Muscle layer of duodenum (tissue), 2 donors: ENCODE data around the gene TBC1D9.
A peak's percentile ranks its signal among the peaks of the same experiment; 100 is the strongest.
"Not testable (repeated sequence)": the region's sequence is repeated elsewhere in the genome, so short reads cannot be mapped to it uniquely, and the experiment has no call there.

Experiments
- H3K27ac ChIP-seq: one replicate; pipeline ENCODE4 v1.7.0; 2013; ENCODE audit warnings: mild to moderate bottlenecking, low read length
- H3K27me3 ChIP-seq: one replicate; pipeline ENCODE4 v1.7.0; 2013; ENCODE audit warnings: low read depth, mild to moderate bottlenecking, control low read depth, low read length
- H3K36me3 ChIP-seq, 2 donors: one replicate each; pipeline ENCODE4 v1.7.0; 2013; ENCODE audit warnings: low read length in 2 of 2, control low read depth in 1 of 2, mild to moderate bottlenecking in 1 of 2; ENCODE audit not compliant: insufficient read depth in 2 of 2, control insufficient read depth in 1 of 2
- H3K4me1 ChIP-seq, 2 donors: one replicate each; pipeline ENCODE4 v1.7.0; 2013; ENCODE audit warnings: low read length in 2 of 2, mild to moderate bottlenecking in 2 of 2, control low read depth in 1 of 2, moderate library complexity in 1 of 2; ENCODE audit not compliant: insufficient read depth in 2 of 2, control insufficient read depth in 1 of 2
- H3K4me3 ChIP-seq, 2 donors: one replicate each; pipeline ENCODE4 v1.7.0; 2013; ENCODE audit warnings: low read length in 2 of 2, low read depth in 1 of 2, mild to moderate bottlenecking in 1 of 2
- H3K9me3 ChIP-seq, 2 donors: one replicate each; pipeline ENCODE4 v1.7.0; 2013; ENCODE audit warnings: low read length in 2 of 2, control low read depth in 1 of 2, mild to moderate bottlenecking in 1 of 2; ENCODE audit not compliant: control insufficient read depth in 1 of 2
- donor health status: healthy.

TBC1D9 gene

GRCh38 chr4:140753329-140753728 lies 2.9 kb downstream of the TBC1D9 start:
- no peak overlapping the region for H3K27ac ChIP-seq
- H3K4me1 ChIP-seq = no peaks in the 10 kb centered on the region
- no peaks in the 10 kb centered on the region for H3K9me3 ChIP-seq
- no peaks in the 10 kb centered on the region for H3K27me3 ChIP-seq
- H3K36me3 ChIP-seq = no peaks in the 10 kb centered on the region
- no peak overlapping the region for H3K4me3 ChIP-seq

DNA sequence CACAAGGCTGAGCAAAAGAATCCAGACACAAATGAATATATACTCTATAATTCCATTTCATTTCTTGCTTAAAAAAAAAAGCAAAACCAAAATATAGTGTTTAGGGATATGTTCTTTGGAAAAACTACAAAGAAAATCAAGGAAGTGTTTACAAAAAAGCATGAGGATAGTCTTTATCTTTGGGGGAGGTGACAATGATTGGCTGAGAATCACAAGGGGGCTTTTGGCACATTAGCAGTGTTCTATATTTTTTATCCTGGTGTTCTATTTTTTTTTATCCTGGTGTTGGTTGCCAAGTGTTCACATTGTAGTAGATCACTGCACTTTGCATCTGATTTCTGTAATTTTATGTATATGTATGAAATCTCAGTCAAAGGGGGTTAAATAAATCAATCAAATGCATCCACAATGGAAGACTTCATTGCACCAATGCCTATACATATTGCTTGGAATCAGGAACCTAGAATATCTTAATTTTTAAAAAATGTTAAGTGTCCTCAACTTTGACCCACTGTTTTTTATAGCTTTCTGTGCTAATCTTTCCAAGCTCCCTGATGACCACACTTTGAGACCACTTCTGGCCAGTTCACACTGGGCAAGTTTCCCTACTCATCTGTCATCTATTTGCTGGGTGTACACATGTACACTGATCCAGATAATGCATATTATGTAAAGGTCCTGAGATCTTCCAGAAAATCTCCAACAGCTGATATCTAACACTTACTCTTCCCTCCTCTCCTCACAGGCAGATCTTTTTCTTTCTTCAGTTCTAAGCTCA lies 3.7 kb downstream of the TBC1D9 start:
- H3K27me3 ChIP-seq = no peaks in the 10 kb centered on the region
- H3K4me1 ChIP-seq = no peaks in the 10 kb centered on the region
- H3K27ac ChIP-seq = no peak overlapping the region
- no peaks in the 10 kb centered on the region for H3K36me3 ChIP-seq
- H3K4me3 ChIP-seq = peak overlapping the region in 1 of 2 donors; percentile 26
- no peaks in the 10 kb centered on the region for H3K9me3 ChIP-seq

DNA sequence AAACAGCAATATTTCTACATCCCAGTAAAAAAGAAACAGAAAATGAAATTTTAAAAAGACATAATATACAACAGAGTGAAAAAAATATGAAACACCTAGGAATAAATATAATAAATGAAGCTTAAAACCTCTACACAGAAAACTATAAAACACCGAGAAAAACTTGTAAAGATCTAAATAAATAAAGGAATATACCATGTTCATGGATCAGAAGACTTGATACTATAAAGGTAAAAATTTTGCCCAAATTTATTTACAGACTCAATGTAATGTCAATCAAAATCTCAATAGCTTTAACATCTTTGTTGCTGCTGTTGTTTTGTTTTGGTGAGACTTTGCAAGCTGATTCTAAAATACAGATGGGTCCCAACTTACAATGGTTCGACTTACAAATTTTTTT lies 5.7 kb downstream of the TBC1D9 start:
- Histone ChIP-seq H3K27ac (no peak overlapping the region), H3K27me3 (no peaks in the 10 kb centered on the region), H3K36me3 (no peaks in the 10 kb centered on the region), H3K4me1 (no peaks in the 10 kb centered on the region), H3K4me3 (no peak overlapping the region), H3K9me3 (no peaks in the 10 kb centered on the region)

DNA sequence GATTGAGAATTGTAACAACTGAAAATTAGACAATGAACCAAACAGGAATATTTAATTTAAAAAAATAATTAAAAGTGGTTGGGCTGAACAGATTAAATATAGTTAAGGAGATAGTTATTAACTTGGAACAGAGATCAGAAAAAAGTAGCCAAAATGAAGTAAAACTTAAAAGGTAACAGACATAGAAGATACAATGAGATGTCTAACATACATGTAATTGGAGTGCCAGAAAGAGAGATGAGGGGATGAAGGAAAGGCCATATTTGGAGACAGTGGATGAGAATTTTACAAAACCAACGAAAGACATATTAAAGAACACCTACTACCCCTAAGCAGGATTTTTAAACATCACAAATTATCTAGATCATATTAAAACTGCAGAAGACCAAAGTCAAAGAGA lies 8.0 kb downstream of the TBC1D9 start:
- Histone ChIP-seq H3K9me3 (no peaks in the 10 kb centered on the region), H3K4me1 (peaks cover 0 to 7% of the 10 kb centered on the region in 2 donors), H3K27me3 (no peaks in the 10 kb centered on the region), H3K27ac (no peak overlapping the region), H3K4me3 (no peak overlapping the region), H3K36me3 (no peaks in the 10 kb centered on the region)

- H3K27me3 ChIP-seq, H3K9me3 ChIP-seq, H3K27ac ChIP-seq, H3K4me3 ChIP-seq, H3K36me3 ChIP-seq: not testable (repeated sequence)
- H3K4me1 ChIP-seq = peaks cover 0 to 11% of the 10 kb centered on the region in 2 donors
These were observed 9.6 kb downstream of the TBC1D9 start for GRCh38 chr4:140746546-140746945.

DNA sequence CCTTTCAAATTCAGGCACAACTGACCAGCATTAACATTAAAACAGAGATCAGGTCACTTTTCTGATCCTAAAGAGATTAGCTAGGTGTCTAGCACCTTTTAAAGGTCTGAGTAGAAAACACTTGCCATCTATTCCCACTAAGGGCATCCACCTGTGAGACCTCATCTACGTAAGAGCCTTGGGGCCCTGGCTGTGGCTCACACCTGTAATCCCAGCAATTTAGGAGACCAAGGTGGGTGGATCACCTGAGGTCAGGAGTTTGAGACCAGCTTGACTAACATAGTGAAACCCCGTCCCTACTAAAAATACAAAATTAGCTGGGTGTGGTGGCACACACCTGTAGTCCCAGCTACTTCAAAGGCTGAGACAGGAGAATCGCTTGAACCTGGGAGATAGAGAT lies 11.8 kb downstream of the TBC1D9 start:
- no peak overlapping the region for H3K27ac ChIP-seq
- H3K36me3 ChIP-seq = no peaks in the 10 kb centered on the region
- H3K27me3 ChIP-seq = no peaks in the 10 kb centered on the region
- H3K4me1 ChIP-seq = peaks cover 7 to 18% of the 10 kb centered on the region in 2 donors
- no peaks in the 10 kb centered on the region for H3K9me3 ChIP-seq
- H3K4me3 ChIP-seq = no peak overlapping the region

DNA sequence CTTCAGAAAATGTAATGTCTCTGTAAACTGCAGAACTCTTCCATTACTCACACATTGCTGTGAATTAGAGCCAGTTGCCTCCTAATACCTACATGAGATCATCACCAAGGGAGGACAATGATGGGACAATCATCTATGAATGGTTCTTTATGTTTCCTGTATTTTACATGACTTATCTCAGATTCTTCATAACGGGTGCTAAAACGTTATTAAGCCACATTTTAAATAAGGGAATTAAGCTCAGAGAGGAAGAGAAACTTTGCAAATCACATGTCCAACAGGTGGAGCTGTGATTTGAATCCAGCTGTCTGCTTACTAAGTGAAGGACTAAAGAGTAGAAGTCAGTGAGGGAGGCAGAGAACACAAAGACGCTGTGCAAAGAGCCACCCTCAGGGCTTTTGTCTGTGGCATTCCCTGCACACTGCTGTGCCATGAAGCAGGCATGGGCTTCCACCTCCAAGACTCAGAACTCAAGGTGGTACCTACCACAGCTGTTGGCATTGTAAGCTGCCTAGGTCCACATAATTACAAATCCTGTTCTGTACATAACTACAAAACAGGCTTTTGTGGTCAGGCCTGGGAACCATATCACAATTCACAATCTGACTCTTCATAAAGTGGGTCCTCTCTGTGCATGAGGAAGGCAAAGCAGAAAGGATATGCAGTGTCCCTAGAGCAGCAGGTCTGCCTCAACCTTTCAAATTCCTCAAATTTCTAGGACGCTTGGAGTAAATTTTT lies 12.8 kb downstream of the TBC1D9 start:
- Histone ChIP-seq H3K4me3 (no peak overlapping the region), H3K4me1 (peaks cover 7 to 18% of the 10 kb centered on the region in 2 donors), H3K36me3 (no peaks in the 10 kb centered on the region), H3K9me3 (no peaks in the 10 kb centered on the region), H3K27me3 (no peaks in the 10 kb centered on the region), H3K27ac (peak overlapping the region; percentile 19)

DNA sequence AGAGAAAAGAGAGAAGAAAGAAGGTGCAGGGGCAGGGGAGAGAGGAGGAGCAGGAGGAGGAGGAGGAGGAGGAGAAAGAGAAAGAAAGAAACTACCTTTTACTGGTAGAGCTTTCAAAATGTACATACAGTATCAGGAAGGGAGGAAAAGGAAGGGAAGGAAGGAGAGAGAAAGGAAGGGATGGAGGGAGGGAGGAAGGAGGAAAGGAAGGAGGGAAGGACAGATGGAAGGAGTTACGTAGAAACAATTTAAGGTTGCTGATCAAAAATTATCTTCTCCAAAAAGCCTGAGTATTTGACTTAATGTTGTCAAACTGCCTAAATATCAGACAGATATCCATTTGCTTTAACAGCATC lies 13.4 kb downstream of the TBC1D9 start:
- H3K27ac ChIP-seq = peak overlapping the region; percentile 19
- no peaks in the 10 kb centered on the region for H3K36me3 ChIP-seq
- H3K9me3 ChIP-seq = no peaks in the 10 kb centered on the region
- no peaks in the 10 kb centered on the region for H3K27me3 ChIP-seq
- H3K4me3 ChIP-seq = no peak overlapping the region
- H3K4me1 ChIP-seq = peaks cover 7 to 18% of the 10 kb centered on the region in 2 donors

DNA sequence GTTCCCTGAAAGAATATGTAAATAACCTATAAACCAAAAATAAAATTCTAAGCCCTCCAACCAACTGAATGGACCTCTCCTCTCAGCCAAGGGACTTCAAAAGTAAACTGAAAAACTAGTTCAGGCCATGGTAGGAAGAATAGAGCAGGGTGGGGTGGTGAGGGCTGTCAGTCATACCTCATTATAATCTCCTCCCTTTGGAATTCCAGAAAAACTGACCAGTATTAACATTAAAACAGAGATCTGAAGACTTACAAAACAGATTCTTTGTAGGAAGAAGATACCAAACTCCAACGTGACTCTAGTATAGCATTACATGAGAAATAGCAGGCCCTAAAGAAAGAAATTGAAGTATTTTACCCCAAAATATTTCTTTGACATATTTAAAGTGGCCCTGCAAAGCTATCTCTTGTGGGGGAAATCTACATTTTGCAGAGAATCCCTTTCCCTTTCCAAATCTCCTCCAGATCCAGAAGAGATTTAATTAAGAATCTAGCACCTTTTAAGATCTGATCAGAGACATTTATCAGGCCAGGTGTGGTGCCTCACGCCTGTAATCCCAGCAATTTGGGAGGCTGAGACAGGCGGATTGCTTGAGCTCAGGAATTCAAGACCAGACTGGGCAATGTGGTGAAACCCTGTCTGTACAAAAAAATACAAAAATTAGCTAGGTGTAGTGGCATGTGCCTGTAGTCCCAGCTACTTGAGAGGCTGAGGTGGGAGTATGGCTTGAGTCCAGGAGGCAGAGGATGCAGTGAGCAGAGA lies 15.1 kb downstream of the TBC1D9 start:
- Histone ChIP-seq H3K36me3 (no peaks in the 10 kb centered on the region), H3K27me3 (no peaks in the 10 kb centered on the region), H3K4me1 (peaks cover 7 to 23% of the 10 kb centered on the region in 2 donors), H3K4me3 (no peak overlapping the region), H3K27ac (no peak overlapping the region), H3K9me3 (no peaks in the 10 kb centered on the region)

- peaks cover 7 to 23% of the 10 kb centered on the region in 2 donors for H3K4me1 ChIP-seq
- no peak overlapping the region for H3K4me3 ChIP-seq
- no peaks in the 10 kb centered on the region for H3K36me3 ChIP-seq
- H3K9me3 ChIP-seq = no peaks in the 10 kb centered on the region
- H3K27me3 ChIP-seq = no peaks in the 10 kb centered on the region
- H3K27ac ChIP-seq = no peak overlapping the region
These were observed 15.8 kb downstream of the TBC1D9 start for GRCh38 chr4:140740422-140740821.

GRCh38 chr4:140739971-140740370 lies 16.2 kb downstream of the TBC1D9 start:
- H3K4me3 ChIP-seq = no peak overlapping the region
- no peaks in the 10 kb centered on the region for H3K36me3 ChIP-seq
- H3K27ac ChIP-seq = no peak overlapping the region
- peaks cover 7 to 23% of the 10 kb centered on the region in 2 donors for H3K4me1 ChIP-seq
- no peaks in the 10 kb centered on the region for H3K27me3 ChIP-seq
- no peaks in the 10 kb centered on the region for H3K9me3 ChIP-seq
